Transverse colon (tissue), 4 donors: ENCODE results near the gene TBC1D9B. TPM values are rescaled to one million over a fixed set of nuclear protein-coding genes. Genes with fewer than 3 reads are reported as not detected.

Experiments
- DNase-seq: peaks from one replicate; pipeline ENCODE4 v3.0.0-alpha.2; 2019
- H3K27ac ChIP-seq, 4 donors: fragments of 200-600 bp; sonication (generic); 2 replicates each; pipeline ENCODE4 v1.5.1; 2016 to 2018; ENCODE audit warnings: inconsistent platforms in 4 of 4
- H3K27me3 ChIP-seq: fragments of 200-600 bp; sonication (generic); 2 replicates; pipeline ENCODE4 v1.5.1; 2017; ENCODE audit warnings: inconsistent platforms
- H3K36me3 ChIP-seq, 4 donors: fragments of 200-600 bp; sonication (generic); 2 replicates each; pipeline ENCODE4 v1.5.1; 2017 to 2019; ENCODE audit warnings: inconsistent platforms in 4 of 4
- H3K4me1 ChIP-seq, 4 donors: fragments of 200-600 bp; sonication (generic); 2 replicates each; pipeline ENCODE4 v1.5.1; 2017 to 2020; ENCODE audit warnings: inconsistent platforms in 4 of 4
- H3K4me3 ChIP-seq, 4 donors: fragments of 200-600 bp; sonication (generic); 1 replicate in 1 of 4; 2 replicates in 3 of 4; pipeline versions ENCODE4 v1.5.1 to v1.6.1; 2017 to 2019; ENCODE audit warnings: inconsistent platforms in 4 of 4
- H3K9me3 ChIP-seq, 2 donors: fragments of 200-600 bp; sonication (generic); 2 replicates each; pipeline ENCODE4 v1.5.1; 2017 to 2019; ENCODE audit warnings: inconsistent platforms in 2 of 2
- EP300 ChIP-seq: sonication (generic); formaldehyde crosslinking; IDR thresholded peaks from one replicate; pipeline ENCODE4 v1.6.1; 2017; ENCODE audit warnings: antibody characterized with exemption, low read depth
- POLR2A ChIP-seq: fragments of 450-650 bp; IDR thresholded peaks from one replicate; pipeline ENCODE4 v1.6.1; 2016; ENCODE audit warnings: antibody characterized with exemption, mild to moderate bottlenecking, moderate library complexity
- POLR2AphosphoS5 ChIP-seq, 3 donors: sonication (generic); formaldehyde crosslinking; IDR thresholded peaks; one replicate each; pipeline ENCODE4 v1.6.1; 2016; ENCODE audit warnings: antibody characterized with exemption in 3 of 3
- WGBS, 2 donors: methylation state at CpG; one replicate each; pipeline ENCODE4 v1.1.5; 2018; ENCODE audit warnings: low coverage in 1 of 2; 5-methylcytosine and 5-hydroxymethylcytosine counted together
- in situ Hi-C, 4 donors: fragments of 200-750 bp; cut with MboI; loops; one replicate each; pipeline versions ENCODE4 v1.15.0 to v1.15.1; 2017; ENCODE audit warnings: low sequenced_read_pairs in 3 of 4, low pct_ligation_motif_present in 1 of 4, low pct_unique_long_range_greater_than_20kb in 1 of 4
- intact Hi-C: fragments of 100-400 bp; cut with DNase I; formaldehyde crosslinking; loops from one replicate; pipeline ENCODE4 v1.15.1; 2023; ENCODE audit warnings: low total_unique reads
- total RNA-seq, 4 donors: library from RNA; depleted of rRNA; stranded (reverse); fragments of >200 nt; gene quantifications; one replicate each; pipeline ENCODE4 v1.1.0, GENCODE V29; 2016
- TF ChIP-seq, protein P1 (sequence below), 5 experiments: fragments of 200-600 bp in 3 of 5; fragments of 450-650 bp in 2 of 5; sonication (generic) in 3 of 5; IDR thresholded peaks; 1 replicate in 2 of 5; 2 replicates in 3 of 5; pipeline ENCODE4 v1.5.1; 2016 to 2017; ENCODE audit warnings: antibody characterized with exemption in 5 of 5, inconsistent platforms in 3 of 5, mild to moderate bottlenecking in 2 of 5, moderate library complexity in 1 of 5

Gene TBC1D9B
- total RNA-seq, 4 donors from 2014 or later: 90.5 to 178 (median 127) TPM

DNA sequence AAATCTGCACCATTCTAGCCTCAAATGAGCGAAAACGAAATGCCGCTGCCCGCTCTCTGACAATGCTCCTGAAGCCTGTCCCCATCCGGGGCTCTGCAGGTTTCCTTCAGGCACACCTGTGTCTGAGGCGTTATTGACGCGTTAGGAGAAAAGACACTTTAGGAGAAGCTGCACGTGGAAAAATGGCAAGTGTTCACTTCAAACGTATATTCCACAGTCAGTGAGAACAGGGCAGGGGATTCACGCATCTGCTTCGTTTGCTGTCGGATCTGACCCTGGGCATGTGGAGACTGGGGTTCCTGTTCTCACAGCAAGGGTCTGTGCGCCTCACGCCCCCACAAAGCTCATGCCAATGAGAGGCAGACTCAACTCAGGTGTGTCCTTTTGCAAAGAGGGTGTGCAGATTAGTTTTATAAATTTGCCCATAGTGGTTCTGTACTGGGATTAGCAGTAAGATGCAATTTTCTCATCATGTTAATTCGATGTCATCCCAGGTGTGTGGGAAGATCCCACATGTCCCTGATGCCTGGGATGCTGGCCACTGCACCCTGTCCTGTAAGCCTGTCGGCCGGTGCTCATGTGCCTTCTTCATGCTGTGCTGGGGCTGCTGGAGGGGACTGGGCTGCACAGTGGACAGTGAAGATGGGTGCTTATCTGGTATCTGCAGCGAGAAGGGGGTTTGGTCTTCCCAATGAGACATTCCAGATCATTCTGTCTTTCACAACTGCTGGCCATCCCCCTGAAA is 11.2 kb upstream of the TBC1D9B start:
- DNase-seq: no peak
- Histone ChIP-seq H3K27me3 (no peaks in the 10 kb centered on the region), H3K27ac (no peak overlapping the region), H3K9me3 (no peaks in the 10 kb centered on the region), H3K36me3 (no peaks in the 10 kb centered on the region), H3K4me1 (peaks cover 0 to 6% (median 4%) of the 10 kb centered on the region in 4 donors), H3K4me3 (no peak overlapping the region)
- intact Hi-C loops: no loop called here
- in situ Hi-C loops: loop anchor here in 1 of 4 donors (25.0 kb wide), 1 partner anchor 168 kb away; no protein-coding TSS in a partner anchor
- TF ChIP-seq, protein P1, sequence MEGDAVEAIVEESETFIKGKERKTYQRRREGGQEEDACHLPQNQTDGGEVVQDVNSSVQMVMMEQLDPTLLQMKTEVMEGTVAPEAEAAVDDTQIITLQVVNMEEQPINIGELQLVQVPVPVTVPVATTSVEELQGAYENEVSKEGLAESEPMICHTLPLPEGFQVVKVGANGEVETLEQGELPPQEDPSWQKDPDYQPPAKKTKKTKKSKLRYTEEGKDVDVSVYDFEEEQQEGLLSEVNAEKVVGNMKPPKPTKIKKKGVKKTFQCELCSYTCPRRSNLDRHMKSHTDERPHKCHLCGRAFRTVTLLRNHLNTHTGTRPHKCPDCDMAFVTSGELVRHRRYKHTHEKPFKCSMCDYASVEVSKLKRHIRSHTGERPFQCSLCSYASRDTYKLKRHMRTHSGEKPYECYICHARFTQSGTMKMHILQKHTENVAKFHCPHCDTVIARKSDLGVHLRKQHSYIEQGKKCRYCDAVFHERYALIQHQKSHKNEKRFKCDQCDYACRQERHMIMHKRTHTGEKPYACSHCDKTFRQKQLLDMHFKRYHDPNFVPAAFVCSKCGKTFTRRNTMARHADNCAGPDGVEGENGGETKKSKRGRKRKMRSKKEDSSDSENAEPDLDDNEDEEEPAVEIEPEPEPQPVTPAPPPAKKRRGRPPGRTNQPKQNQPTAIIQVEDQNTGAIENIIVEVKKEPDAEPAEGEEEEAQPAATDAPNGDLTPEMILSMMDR (IDR thresholded peaks at IDR 0.05): no peak
- TF ChIP-seq POLR2A (no peak), POLR2AphosphoS5 (IDR thresholded peaks at IDR 0.05) (no peak), EP300 (no peak)
- WGBS, 2 donors: 92 to 100% methylated on average over 1 to 18 of the region's 19 CpGs

DNA sequence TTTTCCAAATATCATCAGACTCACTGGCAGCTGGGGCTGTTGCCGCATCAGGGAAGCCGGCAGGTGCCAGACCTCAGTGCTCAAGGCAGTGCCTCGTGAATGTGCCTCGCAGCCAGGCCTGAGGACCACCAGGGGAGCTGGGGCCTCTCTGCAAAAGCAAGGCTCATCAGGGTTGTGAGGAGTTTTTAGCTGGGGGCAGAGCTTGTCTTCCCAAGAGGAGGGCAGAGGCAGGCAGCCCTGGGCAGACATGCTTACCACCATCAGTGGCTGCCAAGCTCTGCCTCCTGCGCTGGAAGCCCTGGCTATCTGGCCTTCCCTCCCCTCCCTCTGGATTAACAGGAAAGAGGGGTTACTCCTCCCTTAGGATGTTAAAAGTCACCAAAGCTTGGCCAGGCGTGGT is 8.8 kb upstream of the TBC1D9B start:
- no peaks in the 10 kb centered on the region for H3K9me3 ChIP-seq
- no peak overlapping the region for H3K4me3 ChIP-seq
- peaks cover 0 to 12% (median 7%) of the 10 kb centered on the region in 4 donors for H3K4me1 ChIP-seq
- intact Hi-C loops (no loop called here), in situ Hi-C loops (loop anchor here in 1 of 4 donors (25.0 kb wide), 1 partner anchor 171 kb away; no protein-coding TSS in a partner anchor)
- H3K36me3 ChIP-seq: no peaks in the 10 kb centered on the region
- no peak overlapping the region for H3K27ac ChIP-seq
- DNase-seq: no peak
- TF ChIP-seq POLR2AphosphoS5 (IDR thresholded peaks at IDR 0.05): no peak
- no peak for TF ChIP-seq POLR2A
- WGBS, 2 donors: 89% methylated on average over 6 of the region's 6 CpGs; no CpG with 5 or more reads in 1 of the 2 donors
- no peaks in the 10 kb centered on the region for H3K27me3 ChIP-seq

DNA sequence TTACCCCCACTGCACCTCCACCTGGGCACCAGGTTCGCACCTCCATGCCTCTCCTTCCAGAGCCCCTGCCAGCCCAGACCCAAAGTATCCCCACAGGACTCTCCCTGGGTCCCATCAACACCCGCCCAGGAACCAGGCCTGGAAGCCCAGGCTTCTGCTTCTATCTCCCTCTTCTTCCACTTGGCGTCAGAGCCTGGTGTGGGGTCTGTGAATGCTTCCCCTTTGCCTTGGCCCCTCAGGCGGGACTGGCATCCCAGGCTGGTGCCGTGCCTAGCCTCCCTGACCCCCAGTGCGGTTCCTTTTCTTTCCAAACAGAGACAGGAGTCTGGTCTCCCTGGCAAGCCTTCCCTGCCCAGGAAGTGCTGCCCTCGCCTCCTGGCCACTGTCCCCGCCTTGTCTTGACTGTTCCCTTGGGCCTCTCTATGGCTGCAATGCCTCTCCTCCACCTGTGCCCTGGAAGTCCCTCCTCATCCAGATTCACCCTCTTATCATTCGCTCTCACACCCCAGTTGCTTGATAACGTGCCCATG is 7.8 kb upstream of the TBC1D9B start:
- Histone ChIP-seq H3K27me3 (no peaks in the 10 kb centered on the region), H3K4me3 (no peak overlapping the region), H3K9me3 (no peaks in the 10 kb centered on the region), H3K36me3 (no peaks in the 10 kb centered on the region), H3K27ac (no peak overlapping the region), H3K4me1 (peaks cover 0 to 12% (median 7%) of the 10 kb centered on the region in 4 donors)
- TF ChIP-seq EP300: no peak
- TF ChIP-seq, protein P1 (IDR thresholded peaks at IDR 0.05): no peak
- no peak for TF ChIP-seq POLR2A
- TF ChIP-seq POLR2AphosphoS5 (IDR thresholded peaks at IDR 0.05): no peak
- no peak for DNase-seq
- in situ Hi-C loops (loop anchor here in 1 of 4 donors (25.0 kb wide), 1 partner anchor 172 kb away; no protein-coding TSS in a partner anchor), intact Hi-C loops (no loop called here)
- 83 to 87% methylated on average over 7 to 10 of the region's 10 CpGs for WGBS, 2 donors

DNA sequence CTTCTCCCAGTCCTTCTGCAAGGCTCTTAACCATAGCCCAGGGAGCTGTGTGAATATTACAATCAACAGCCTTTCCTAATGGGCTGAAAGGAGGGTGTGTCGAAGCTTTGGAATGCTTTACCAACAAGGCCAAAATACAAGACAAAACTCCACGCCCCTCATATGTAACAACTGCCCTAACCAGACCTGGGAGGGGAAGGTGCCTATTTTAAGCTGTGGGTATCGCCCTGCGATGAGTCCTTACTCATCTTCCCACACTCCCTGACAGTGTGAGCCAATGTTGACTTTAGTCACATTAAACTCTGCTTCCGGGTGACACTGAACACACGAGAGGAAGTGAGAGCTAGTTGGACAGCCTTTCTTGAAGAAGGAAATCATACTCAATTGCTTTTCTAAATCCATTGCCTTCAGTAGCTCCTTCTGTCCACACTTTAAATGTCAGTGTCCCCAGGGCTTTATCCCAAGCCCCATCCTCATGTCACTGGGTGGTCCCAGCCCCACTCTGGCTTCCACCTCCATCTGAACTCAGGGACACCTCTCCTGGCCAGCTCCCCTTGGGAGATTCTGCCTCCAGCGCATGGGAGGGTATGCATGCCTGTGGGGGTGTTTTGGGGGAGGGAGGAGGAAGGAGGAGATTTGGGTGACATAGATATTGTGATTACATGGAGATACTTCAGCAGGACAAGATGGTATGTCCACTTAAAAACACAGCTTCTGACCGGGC is 6.5 kb upstream of the TBC1D9B start:
- H3K27ac ChIP-seq: peak overlapping the region; percentile 32 to 51 (median 45)
- H3K27me3 ChIP-seq: no peaks in the 10 kb centered on the region
- in situ Hi-C loops (loop anchor here in 1 of 4 donors (25.0 kb wide), 1 partner anchor 173 kb away; no protein-coding TSS in a partner anchor), intact Hi-C loops (no loop called here)
- DNase-seq: peak; percentile 39
- H3K4me3 ChIP-seq: no peak overlapping the region
- WGBS, 2 donors: 17 to 50% methylated on average over 2 to 8 of the region's 8 CpGs
- TF ChIP-seq EP300: no peak
- peak in 1 of 3 donors; percentile 41 for TF ChIP-seq POLR2AphosphoS5 (IDR thresholded peaks at IDR 0.05)
- TF ChIP-seq, protein P1 (IDR thresholded peaks at IDR 0.05): no peak
- no peaks in the 10 kb centered on the region for H3K9me3 ChIP-seq
- H3K4me1 ChIP-seq: peaks cover 0 to 12% (median 7%) of the 10 kb centered on the region in 4 donors
- H3K36me3 ChIP-seq: no peaks in the 10 kb centered on the region
